HepG2 (cell line): ENCODE measurements around the gene DOK4. TPM values are rescaled to one million over a fixed set of nuclear protein-coding genes. Genes with fewer than 3 reads are reported as not detected.
A peak's percentile ranks its signal among the peaks of the same experiment; 100 is the strongest.

Experiments used
- ARNT2 ChIP-seq: sonication (generic); formaldehyde crosslinking; IDR thresholded peaks from 2 replicates; pipeline ENCODE4 v1.8.0; 2022; ENCODE audit warnings: mild to moderate bottlenecking, low read depth, missing genetic modification reagents, moderate library complexity
- BORCS8-MEF2B ChIP-seq: sonication (generic); formaldehyde crosslinking; IDR thresholded peaks from 2 replicates; pipeline ENCODE4 v1.8.0; 2022; ENCODE audit warnings: mild to moderate bottlenecking, missing genetic modification reagents
- CREB3 ChIP-seq: sonication (generic); formaldehyde crosslinking; IDR thresholded peaks from 2 replicates; pipeline ENCODE4 v1.5.0; 2020; ENCODE audit warnings: missing genetic modification reagents
- KMT2A ChIP-seq: sonication (generic); formaldehyde crosslinking; IDR thresholded peaks from 2 replicates; pipeline ENCODE4 v1.4.0; 2020; ENCODE audit warnings: missing genetic modification reagents
- MED13 ChIP-seq: sonication (generic); formaldehyde crosslinking; IDR thresholded peaks from 2 replicates; pipeline ENCODE4 v1.5.0; 2020; ENCODE audit warnings: missing genetic modification reagents
- PAWR ChIP-seq: sonication (generic); formaldehyde crosslinking; IDR thresholded peaks from 2 replicates; pipeline ENCODE4 v1.4.0; 2020; ENCODE audit warnings: missing genetic modification reagents, mild to moderate bottlenecking, borderline replicate concordance
- PREB ChIP-seq: sonication (generic); formaldehyde crosslinking; IDR thresholded peaks from 2 replicates; pipeline ENCODE4 v1.4.0; 2020; ENCODE audit warnings: missing genetic modification reagents
- RFXANK ChIP-seq: IDR thresholded peaks from 2 replicates; pipeline ENCODE4 v1.6.1; 2016
- SATB2 ChIP-seq: sonication (generic); formaldehyde crosslinking; IDR thresholded peaks from 2 replicates; pipeline ENCODE4 v1.5.0; 2020; ENCODE audit warnings: missing genetic modification reagents
- SNRNP70 ChIP-seq: fragments of 200-400 bp; formaldehyde crosslinking; IDR thresholded peaks from 2 replicates; pipeline ENCODE4 v1.6.1; 2017; ENCODE audit warnings: mild to moderate bottlenecking, low read depth, low read length, moderate library complexity
- ZNF557 ChIP-seq: sonication (generic); formaldehyde crosslinking; IDR thresholded peaks from 2 replicates; pipeline ENCODE4 v1.4.0; 2020; ENCODE audit warnings: missing genetic modification reagents
- ZNF670 ChIP-seq: sonication (generic); formaldehyde crosslinking; IDR thresholded peaks from 2 replicates; pipeline ENCODE4 v1.8.0; 2022; ENCODE audit warnings: mild to moderate bottlenecking, missing genetic modification reagents, borderline replicate concordance
- ZNF691 ChIP-seq: sonication (generic); formaldehyde crosslinking; IDR thresholded peaks from 2 replicates; pipeline ENCODE4 v1.4.0; 2020; ENCODE audit warnings: missing genetic modification reagents, low read depth, mild to moderate bottlenecking, borderline replicate concordance
- ZNF839 ChIP-seq: sonication (generic); formaldehyde crosslinking; IDR thresholded peaks from 2 replicates; pipeline ENCODE4 v1.4.0; 2020; ENCODE audit warnings: missing genetic modification reagents, mild to moderate bottlenecking, borderline replicate concordance
- polyA plus RNA-seq, 8 experiments: library from polyadenylated mRNA; depleted of rRNA in 3 of 8; stranded (reverse) in 7 of 8; unstranded in 1 of 8; fragments of >200 nt; fragmentation: Illumina TruSeq in 4 of 8; extraction: Trizol in 4 of 8; gene quantifications; 2 replicates each; pipeline versions ENCODE4 v1.2.1 to v1.2.3, GENCODE V29; 2011 to 2016; ENCODE audit warnings: low read depth in 4 of 8, missing spikeins in 1 of 8, mixed read lengths in 1 of 8; ENCODE audit not compliant: insufficient read depth in 1 of 8
- total RNA-seq, 5 experiments: library from RNA; depleted of rRNA; stranded (reverse); fragments of >200 nt; fragmentation: Illumina TruSeq; extraction: Trizol; gene quantifications; 2 replicates each; pipeline ENCODE4 v1.2.3, GENCODE V29; 2016; ENCODE audit warnings: low read depth in 1 of 5
- TF ChIP-seq, protein P1 (sequence below): IDR thresholded peaks from 2 replicates; pipeline ENCODE4 v1.6.1; 2016; ENCODE audit warnings: low read depth, missing genetic modification reagents, missing compliant biosample characterization
- TF ChIP-seq, protein P2 (sequence below): sonication (generic); formaldehyde crosslinking; IDR thresholded peaks from 2 replicates; pipeline ENCODE4 v1.4.0; 2020; ENCODE audit warnings: low read depth, mild to moderate bottlenecking, missing genetic modification reagents

Gene DOK4
- total and polyA plus RNA-seq, 2 of the 13 experiments (the other 11 are each of a cell fraction or from before 2014, with no cell fraction given), result 52.7 to 70.0 TPM

DNA sequence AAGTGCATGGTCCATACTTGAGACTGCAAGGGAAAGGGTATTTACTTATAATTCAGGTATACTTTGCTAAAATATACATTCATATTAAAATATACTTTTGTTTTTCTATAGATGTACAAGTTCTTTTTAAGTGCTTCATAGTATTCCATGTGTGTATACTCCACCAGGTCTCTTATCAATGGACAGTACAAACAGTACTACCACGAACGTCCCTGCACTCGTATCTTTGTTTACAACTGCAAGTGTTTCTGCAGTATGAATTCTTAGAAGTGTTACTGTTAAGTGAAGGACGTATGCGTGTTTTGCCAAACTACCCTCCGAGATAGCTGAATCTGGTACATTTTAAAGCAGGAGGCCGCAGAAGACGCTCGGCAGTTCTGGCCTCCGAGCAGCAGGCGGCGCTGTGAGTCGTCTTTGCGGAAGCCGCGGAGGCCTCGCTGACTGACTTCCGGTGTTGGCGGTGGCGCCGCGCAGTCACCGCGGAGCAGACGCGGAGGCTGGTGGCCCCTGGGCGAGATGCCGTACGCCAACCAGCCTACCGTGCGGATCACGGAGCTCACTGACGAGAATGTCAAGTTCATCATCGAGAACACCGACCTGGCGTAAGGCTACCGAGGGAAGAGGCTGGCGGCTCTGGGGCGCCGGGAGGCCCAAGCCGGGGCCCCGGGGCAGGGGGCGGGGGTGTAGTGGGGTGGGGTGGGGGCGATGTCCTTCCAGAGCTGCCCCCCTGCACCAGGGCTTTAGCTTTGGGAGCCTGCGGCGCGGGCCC lies 23.9 kb downstream of the DOK4 start, which contains the start of gene POLR2C (continued):
- TF ChIP-seq, protein P1, sequence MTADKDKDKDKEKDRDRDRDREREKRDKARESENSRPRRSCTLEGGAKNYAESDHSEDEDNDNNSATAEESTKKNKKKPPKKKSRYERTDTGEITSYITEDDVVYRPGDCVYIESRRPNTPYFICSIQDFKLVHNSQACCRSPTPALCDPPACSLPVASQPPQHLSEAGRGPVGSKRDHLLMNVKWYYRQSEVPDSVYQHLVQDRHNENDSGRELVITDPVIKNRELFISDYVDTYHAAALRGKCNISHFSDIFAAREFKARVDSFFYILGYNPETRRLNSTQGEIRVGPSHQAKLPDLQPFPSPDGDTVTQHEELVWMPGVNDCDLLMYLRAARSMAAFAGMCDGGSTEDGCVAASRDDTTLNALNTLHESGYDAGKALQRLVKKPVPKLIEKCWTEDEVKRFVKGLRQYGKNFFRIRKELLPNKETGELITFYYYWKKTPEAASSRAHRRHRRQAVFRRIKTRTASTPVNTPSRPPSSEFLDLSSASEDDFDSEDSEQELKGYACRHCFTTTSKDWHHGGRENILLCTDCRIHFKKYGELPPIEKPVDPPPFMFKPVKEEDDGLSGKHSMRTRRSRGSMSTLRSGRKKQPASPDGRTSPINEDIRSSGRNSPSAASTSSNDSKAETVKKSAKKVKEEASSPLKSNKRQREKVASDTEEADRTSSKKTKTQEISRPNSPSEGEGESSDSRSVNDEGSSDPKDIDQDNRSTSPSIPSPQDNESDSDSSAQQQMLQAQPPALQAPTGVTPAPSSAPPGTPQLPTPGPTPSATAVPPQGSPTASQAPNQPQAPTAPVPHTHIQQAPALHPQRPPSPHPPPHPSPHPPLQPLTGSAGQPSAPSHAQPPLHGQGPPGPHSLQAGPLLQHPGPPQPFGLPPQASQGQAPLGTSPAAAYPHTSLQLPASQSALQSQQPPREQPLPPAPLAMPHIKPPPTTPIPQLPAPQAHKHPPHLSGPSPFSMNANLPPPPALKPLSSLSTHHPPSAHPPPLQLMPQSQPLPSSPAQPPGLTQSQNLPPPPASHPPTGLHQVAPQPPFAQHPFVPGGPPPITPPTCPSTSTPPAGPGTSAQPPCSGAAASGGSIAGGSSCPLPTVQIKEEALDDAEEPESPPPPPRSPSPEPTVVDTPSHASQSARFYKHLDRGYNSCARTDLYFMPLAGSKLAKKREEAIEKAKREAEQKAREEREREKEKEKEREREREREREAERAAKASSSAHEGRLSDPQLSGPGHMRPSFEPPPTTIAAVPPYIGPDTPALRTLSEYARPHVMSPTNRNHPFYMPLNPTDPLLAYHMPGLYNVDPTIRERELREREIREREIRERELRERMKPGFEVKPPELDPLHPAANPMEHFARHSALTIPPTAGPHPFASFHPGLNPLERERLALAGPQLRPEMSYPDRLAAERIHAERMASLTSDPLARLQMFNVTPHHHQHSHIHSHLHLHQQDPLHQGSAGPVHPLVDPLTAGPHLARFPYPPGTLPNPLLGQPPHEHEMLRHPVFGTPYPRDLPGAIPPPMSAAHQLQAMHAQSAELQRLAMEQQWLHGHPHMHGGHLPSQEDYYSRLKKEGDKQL, result peak; percentile 68; the same call in 1 of the 2 replicates
- TF ChIP-seq RFXANK (CRISPR knock-in tag) (peak; percentile 87; the same call in 1 of the 2 replicates), ZNF557 (CRISPR knock-in tag) (peak; percentile 39; the same call in 1 of the 2 replicates), ZNF670 (CRISPR knock-in tag) (peak; percentile 80; the same call in 1 of the 2 replicates), SNRNP70 (no peak), ARNT2 (CRISPR knock-in tag) (peak; percentile 92), PAWR (CRISPR knock-in tag) (no peak; the same call in 1 of the 2 replicates), ZNF691 (CRISPR knock-in tag) (peak; percentile 98; the same call in 1 of the 2 replicates), PREB (CRISPR knock-in tag) (no peak), SATB2 (peak; percentile 79), ZNF839 (CRISPR knock-in tag) (peak; percentile 88; the same call in 1 of the 2 replicates), BORCS8-MEF2B (CRISPR knock-in tag) (peak; percentile 34; the same call in 1 of the 2 replicates), MED13 (CRISPR knock-in tag) (peak; percentile 88; the same call in 1 of the 2 replicates), CREB3 (CRISPR knock-in tag) (peak; percentile 94; the same call in 1 of the 2 replicates), KMT2A (peak; percentile 98)
- TF ChIP-seq, protein P2, sequence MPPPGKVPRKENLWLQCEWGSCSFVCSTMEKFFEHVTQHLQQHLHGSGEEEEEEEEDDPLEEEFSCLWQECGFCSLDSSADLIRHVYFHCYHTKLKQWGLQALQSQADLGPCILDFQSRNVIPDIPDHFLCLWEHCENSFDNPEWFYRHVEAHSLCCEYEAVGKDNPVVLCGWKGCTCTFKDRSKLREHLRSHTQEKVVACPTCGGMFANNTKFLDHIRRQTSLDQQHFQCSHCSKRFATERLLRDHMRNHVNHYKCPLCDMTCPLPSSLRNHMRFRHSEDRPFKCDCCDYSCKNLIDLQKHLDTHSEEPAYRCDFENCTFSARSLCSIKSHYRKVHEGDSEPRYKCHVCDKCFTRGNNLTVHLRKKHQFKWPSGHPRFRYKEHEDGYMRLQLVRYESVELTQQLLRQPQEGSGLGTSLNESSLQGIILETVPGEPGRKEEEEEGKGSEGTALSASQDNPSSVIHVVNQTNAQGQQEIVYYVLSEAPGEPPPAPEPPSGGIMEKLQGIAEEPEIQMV, result peak; percentile 54; the same call in 1 of the 2 replicates
